Immature natural killer cell (primary cell): ENCODE data around the gene PALLD. TPM values are rescaled to one million over a fixed set of nuclear protein-coding genes. Genes with fewer than 3 reads are reported as not detected.

ENCODE experiments used
- DNase-seq, 3 donors: peaks; one replicate each; pipeline ENCODE4 v3.0.0; 2022; ENCODE audit warnings: mixed read lengths in 1 of 3
- H3K27ac Mint-ChIP-seq, 6 donors: one replicate each; pipeline ENCODE4 v1.8.0; 2020; ENCODE audit warnings: mixed read lengths in 6 of 6, mild to moderate bottlenecking in 5 of 6, inconsistent platforms in 4 of 6, moderate library complexity in 3 of 6
- H3K27me3 Mint-ChIP-seq, 3 donors: one replicate each; pipeline ENCODE4 v1.8.0; 2020 to 2021; ENCODE audit warnings: low read depth in 3 of 3, mild to moderate bottlenecking in 3 of 3, mixed read lengths in 3 of 3, moderate library complexity in 3 of 3, inconsistent platforms in 1 of 3
- H3K36me3 Mint-ChIP-seq, 3 donors: one replicate each; pipeline ENCODE4 v1.8.0; 2020; ENCODE audit warnings: mixed read lengths in 3 of 3, inconsistent platforms in 2 of 3, mild to moderate bottlenecking in 2 of 3
- H3K4me1 Mint-ChIP-seq, 2 donors: one replicate each; pipeline ENCODE4 v1.8.0; 2020; ENCODE audit warnings: inconsistent platforms in 2 of 2, mild to moderate bottlenecking in 2 of 2, mixed read lengths in 2 of 2, moderate library complexity in 1 of 2
- H3K4me3 Mint-ChIP-seq, 5 donors: one replicate each; pipeline ENCODE4 v1.8.0; 2020; ENCODE audit warnings: mild to moderate bottlenecking in 5 of 5, mixed read lengths in 5 of 5, inconsistent platforms in 3 of 5, moderate library complexity in 3 of 5
- H3K9me3 Mint-ChIP-seq, 6 donors: one replicate each; pipeline ENCODE4 v1.8.0; 2020; ENCODE audit warnings: mild to moderate bottlenecking in 6 of 6, mixed read lengths in 6 of 6, inconsistent platforms in 4 of 6, moderate library complexity in 3 of 6
- polyA plus RNA-seq, 3 donors: library from polyadenylated mRNA; unstranded; fragments of 300-500 nt; fragmentation: Illumina TruSeq; gene quantifications; one replicate each; pipeline ENCODE4 v1.2.3, GENCODE V29; 2021

PALLD gene
- polyA plus RNA-seq, 3 donors from 2014 or later = 7.4 to 20.8 (median 15.8) TPM

DNA sequence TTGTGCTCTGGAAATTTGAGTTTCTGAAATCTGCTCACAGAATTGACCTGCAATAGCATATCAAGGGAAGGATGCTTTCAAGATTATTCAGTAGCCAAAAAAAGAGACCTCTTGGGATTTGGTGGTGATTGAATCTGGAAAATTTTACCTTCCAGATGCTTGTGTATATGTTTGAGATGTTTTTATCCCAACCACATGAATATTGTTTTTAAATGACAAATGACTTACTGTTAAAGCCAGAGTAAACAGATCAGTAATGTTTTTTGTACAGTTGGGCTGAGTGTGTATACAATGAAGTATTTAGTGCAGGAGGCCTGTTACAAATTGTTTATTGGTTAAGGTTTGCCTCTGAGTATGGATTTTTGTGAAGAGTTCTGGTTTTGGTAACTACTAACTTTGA is 386.7 kb downstream of the PALLD start:
- Mint-ChIP-seq H3K4me3 (no peak overlapping the region), H3K4me1 (peaks cover 38 to 63% of the 10 kb centered on the region in 2 donors), H3K9me3 (no peaks in the 10 kb centered on the region), H3K27me3 (peaks cover 0 to 2% (median 1%) of the 10 kb centered on the region in 3 donors), H3K27ac (peak overlapping the region in 3 of 6 donors; percentile 24 to 55 (median 38)), H3K36me3 (peaks cover 0 to 7% (median 0%) of the 10 kb centered on the region in 3 donors)
- DNase-seq = no peak

DNA sequence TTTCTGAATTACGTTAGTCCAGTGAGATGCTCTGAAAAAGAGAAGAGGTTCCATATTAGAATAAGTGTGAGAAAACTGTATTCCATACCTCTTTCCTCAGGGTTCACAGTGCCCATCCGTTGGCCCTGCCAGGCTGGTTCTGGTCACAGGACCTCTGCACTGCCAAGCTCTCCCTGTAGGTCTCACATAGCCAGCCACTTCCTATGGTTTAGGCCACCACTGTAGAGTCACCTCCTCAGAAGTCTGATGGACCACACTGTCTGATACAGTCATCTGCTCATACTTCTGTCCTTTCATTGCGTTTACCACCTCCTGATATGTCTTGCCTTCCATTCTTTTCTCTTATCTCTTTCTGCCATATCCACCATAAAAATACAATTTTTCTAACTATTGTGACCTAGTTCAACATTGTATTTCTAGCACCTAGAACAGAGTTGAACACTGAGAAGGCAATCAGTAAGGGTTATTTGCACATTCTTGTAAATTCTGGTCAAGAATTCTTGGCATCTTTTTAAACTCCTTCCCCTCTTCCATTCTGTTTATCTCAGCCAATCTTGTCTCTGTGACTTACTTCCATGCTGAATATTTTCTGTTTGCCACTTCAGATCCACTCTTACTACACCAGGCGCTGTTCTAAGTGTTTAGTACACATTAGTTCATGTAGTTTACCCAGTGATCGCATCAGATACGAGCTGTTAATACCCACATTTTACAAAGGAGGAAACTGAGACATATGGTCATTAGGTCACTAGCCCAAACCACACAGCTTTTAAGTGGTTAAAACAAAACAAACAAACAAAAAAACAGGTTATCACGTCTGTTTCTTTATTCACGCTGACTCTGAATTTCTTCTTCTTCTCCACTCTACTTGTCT is 387.6 kb downstream of the PALLD start:
- peak overlapping the region in 5 of 6 donors; percentile 31 to 68 (median 46) for H3K27ac Mint-ChIP-seq
- H3K4me3 Mint-ChIP-seq = peak overlapping the region in 3 of 5 donors; percentile 2 to 3 (median 3)
- H3K4me1 Mint-ChIP-seq = peaks cover 28 to 53% of the 10 kb centered on the region in 2 donors
- no peaks in the 10 kb centered on the region for H3K9me3 Mint-ChIP-seq
- peak in 1 of 3 donors; percentile 10 for DNase-seq
- peaks cover 0 to 2% (median 1%) of the 10 kb centered on the region in 3 donors for H3K27me3 Mint-ChIP-seq
- peaks cover 0 to 7% (median 3%) of the 10 kb centered on the region in 3 donors for H3K36me3 Mint-ChIP-seq

DNA sequence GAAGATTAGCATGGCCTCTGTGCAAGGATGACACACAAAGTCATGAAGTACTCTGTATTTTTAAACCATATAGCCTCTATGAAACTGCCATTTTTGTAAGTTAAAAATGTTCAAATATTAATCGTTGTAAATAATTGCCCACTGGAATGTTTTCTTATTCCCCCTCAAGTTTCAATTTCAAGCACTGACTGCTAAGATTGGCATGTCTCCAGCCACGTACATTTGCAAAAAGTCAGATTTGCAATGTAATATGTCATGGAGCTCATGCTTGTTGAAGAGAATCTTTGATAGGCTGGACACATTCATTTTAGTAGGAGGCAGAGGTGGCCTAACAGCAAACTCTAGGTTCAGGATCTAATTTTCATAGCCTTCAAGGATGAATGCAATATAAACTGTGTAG is 388.5 kb downstream of the PALLD start:
- Mint-ChIP-seq H3K4me1 (peaks cover 22 to 44% of the 10 kb centered on the region in 2 donors), H3K9me3 (no peaks in the 10 kb centered on the region), H3K27me3 (peaks cover 0 to 2% (median 1%) of the 10 kb centered on the region in 3 donors), H3K27ac (no peak overlapping the region), H3K4me3 (no peak overlapping the region), H3K36me3 (peaks cover 0 to 13% (median 8%) of the 10 kb centered on the region in 3 donors)
- DNase-seq = no peak

DNA sequence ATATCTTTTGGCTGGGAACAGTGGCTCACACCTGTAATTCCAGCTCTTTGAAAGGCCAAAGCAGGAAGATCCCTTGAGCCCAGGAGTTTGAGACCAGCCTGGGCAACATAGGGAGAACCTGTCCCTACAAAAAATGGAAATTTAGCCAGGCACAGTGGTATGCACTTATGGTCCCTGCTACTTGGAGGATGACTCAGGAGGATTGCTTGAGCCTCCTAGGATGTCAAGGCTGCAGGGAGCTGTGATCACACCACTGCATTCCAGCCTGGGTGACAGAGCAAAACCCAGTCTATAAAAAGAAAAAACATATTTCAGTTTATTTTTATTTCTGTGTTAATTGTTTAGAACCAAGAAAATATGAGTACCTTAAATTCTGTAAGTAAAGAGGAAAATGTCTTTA is 389.5 kb downstream of the PALLD start:
- Mint-ChIP-seq H3K9me3 (no peaks in the 10 kb centered on the region), H3K27ac (no peak overlapping the region), H3K36me3 (peaks cover 2 to 17% (median 14%) of the 10 kb centered on the region in 3 donors), H3K4me1 (peaks cover 16 to 34% of the 10 kb centered on the region in 2 donors), H3K27me3 (no peaks in the 10 kb centered on the region), H3K4me3 (no peak overlapping the region)
- no peak for DNase-seq

DNA sequence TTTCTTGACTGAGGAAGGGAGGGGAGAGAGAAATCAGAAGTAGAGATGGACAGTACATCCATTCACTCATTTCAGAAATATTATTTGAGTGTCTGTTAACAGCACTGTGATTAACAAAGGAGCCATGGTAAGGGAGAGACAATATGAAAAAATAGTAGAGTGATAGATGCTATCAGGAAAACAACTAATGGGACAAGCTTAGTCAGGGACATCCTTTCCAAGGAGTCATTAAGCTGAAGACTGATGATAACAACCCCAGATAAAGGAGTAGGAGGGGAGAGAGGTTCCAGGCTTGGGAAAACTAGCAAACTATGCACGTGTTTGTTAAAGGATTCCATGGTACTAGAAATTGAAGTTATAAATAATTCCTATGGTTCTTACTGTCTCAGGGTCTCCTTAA is 391.0 kb downstream of the PALLD start:
- Mint-ChIP-seq H3K4me3 (no peak overlapping the region), H3K27ac (peak overlapping the region in 2 of 6 donors; percentile 3 to 52), H3K27me3 (no peaks in the 10 kb centered on the region), H3K36me3 (peaks cover 6 to 25% (median 19%) of the 10 kb centered on the region in 3 donors), H3K9me3 (no peaks in the 10 kb centered on the region), H3K4me1 (peaks cover 16 to 24% of the 10 kb centered on the region in 2 donors)
- DNase-seq = no peak

DNA sequence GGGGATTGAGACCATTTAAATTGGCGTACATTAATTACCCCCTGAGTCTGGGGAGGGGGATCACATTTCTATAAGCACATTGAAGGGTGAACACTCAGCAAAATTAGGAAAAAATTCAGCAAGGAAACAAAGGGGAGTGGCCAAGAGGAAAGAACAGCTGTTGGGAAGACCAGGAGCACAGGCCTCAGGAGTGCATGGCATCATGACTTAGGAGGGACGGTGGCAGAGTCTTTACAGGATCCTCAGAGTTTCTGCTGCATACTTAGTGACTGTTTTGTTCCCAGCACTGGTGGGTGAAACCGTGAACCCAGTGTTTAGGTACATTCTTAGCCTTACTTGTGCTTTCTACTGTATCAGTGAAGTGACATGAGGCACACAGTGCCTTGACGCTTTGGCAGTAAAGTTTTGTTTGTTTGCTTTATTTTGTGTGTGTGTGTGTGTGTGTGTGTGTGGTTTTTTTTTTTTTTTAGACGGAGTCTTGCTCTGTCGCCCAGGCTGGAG is 391.9 kb downstream of the PALLD start:
- Mint-ChIP-seq H3K9me3 (no peaks in the 10 kb centered on the region), H3K4me1 (peaks cover 11 to 19% of the 10 kb centered on the region in 2 donors), H3K36me3 (peaks cover 16 to 27% (median 26%) of the 10 kb centered on the region in 3 donors), H3K27ac (no peak overlapping the region), H3K27me3 (no peaks in the 10 kb centered on the region), H3K4me3 (no peak overlapping the region)
- no peak for DNase-seq

DNA sequence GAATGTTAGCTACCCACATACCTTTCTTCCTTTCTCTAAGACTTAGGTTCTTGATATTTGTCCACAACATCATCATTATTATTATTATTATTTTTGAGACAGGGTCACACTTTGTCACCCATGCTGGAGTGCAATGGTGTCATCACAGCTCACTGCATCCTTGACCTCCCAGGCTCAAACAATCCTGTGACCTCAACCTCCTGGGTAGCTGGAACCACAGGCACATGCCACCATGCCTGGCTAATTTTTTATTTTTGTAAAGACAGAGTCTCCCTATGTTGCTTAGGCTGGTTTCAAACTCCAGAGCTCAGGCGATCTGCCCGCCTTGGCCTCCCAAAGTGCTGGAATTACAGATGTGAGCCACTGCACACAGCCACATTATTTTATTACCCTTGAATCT is 394.2 kb downstream of the PALLD start:
- no peak for DNase-seq
- H3K27me3 Mint-ChIP-seq = no peaks in the 10 kb centered on the region
- no peak overlapping the region for H3K27ac Mint-ChIP-seq
- H3K4me3 Mint-ChIP-seq = no peak overlapping the region
- no peaks in the 10 kb centered on the region for H3K4me1 Mint-ChIP-seq
- peaks cover 24 to 43% (median 42%) of the 10 kb centered on the region in 3 donors for H3K36me3 Mint-ChIP-seq
- H3K9me3 Mint-ChIP-seq = no peaks in the 10 kb centered on the region

DNA sequence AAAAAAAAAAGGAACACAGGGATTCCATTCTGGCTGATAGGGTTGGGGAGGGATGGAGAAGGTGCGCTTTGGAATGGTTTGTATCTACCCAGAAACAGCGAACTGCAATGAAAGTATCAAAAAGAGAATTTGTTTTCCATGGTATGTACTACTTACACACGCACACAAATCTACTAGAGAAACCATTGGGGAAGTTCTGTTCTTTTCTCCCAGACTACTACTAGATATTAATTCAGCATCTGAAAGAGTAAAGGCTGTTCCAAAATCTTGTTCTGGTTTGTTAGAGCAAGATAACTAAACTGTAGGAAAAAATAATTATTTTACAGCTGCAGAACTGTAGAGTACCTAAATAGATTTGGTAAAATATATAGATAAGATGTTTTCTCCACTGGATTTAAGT is 394.8 kb downstream of the PALLD start:
- H3K27ac Mint-ChIP-seq = no peak overlapping the region
- no peak for DNase-seq
- no peaks in the 10 kb centered on the region for H3K9me3 Mint-ChIP-seq
- H3K4me1 Mint-ChIP-seq = no peaks in the 10 kb centered on the region
- no peaks in the 10 kb centered on the region for H3K27me3 Mint-ChIP-seq
- no peak overlapping the region for H3K4me3 Mint-ChIP-seq
- H3K36me3 Mint-ChIP-seq = peaks cover 28 to 45% (median 43%) of the 10 kb centered on the region in 3 donors

DNA sequence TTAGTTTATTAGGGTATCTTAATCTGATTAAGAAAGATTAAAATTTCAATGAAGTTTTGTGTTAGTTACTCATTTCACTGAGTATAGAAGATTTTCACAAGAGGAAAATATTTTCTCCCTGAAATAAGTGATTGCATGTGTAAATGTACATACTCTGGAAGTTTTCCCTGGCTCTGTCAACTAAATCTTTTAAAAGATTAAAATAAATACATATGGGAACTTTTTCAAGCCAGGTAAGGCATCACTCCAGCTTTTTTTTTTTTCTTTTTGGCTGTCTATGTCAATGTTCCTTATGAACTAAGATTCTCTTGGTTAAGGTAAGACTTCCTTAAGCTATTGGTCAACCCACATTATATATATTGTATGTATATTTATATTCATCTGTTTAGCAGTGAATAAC is 395.6 kb downstream of the PALLD start:
- DNase-seq = no peak
- H3K4me3 Mint-ChIP-seq = no peak overlapping the region

DNA sequence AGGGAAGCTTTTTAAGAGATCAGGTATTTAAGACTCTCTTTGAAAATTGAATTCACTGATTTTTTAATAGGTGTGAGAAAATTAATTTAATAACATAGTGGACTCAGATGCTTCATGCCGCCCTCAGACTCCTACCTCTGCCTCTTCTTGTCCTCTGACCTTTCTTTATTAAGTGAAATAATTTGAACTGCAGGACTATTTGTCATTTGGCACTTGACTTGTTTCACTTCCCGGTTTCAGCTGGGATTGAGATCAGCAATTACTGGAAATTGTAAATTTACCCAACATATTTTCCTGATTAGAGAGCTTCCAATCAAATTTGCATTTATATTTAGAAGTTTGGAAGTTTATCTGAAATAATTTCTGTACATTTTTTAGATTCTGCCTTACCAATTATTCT is 396.4 kb downstream of the PALLD start:
- H3K27me3 Mint-ChIP-seq = no peaks in the 10 kb centered on the region
- no peak for DNase-seq
- no peak overlapping the region for H3K4me3 Mint-ChIP-seq
- H3K36me3 Mint-ChIP-seq = peaks cover 31 to 45% (median 42%) of the 10 kb centered on the region in 3 donors
- no peaks in the 10 kb centered on the region for H3K4me1 Mint-ChIP-seq
- no peak overlapping the region for H3K27ac Mint-ChIP-seq
- no peaks in the 10 kb centered on the region for H3K9me3 Mint-ChIP-seq

More for the DNA sequence above, 395.6 kb downstream of the PALLD start:
- H3K9me3 Mint-ChIP-seq = no peaks in the 10 kb centered on the region
- peaks cover 28 to 45% (median 43%) of the 10 kb centered on the region in 3 donors for H3K36me3 Mint-ChIP-seq
- H3K27ac Mint-ChIP-seq = no peak overlapping the region
- no peaks in the 10 kb centered on the region for H3K27me3 Mint-ChIP-seq
- no peaks in the 10 kb centered on the region for H3K4me1 Mint-ChIP-seq

DNA sequence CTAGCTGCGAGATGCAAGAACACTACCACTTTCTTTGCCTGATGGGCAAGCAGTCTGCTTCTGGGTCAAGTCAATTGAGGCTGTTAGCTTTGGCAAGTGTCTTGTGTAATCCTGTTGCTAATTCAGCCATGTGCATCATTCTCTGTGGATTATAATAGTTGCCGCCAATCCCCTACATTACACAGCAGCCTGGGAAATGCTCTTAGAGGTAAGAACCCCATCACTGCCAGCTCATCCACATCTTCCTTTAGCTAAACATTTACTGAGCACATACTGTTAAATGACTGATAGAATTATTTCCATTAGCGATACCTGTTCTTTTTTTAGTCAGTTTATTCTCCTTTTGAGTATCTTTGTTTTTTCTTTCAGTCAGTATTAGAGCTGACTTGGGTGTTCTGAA is 397.0 kb downstream of the PALLD start:
- Mint-ChIP-seq H3K36me3 (peaks cover 37 to 51% (median 47%) of the 10 kb centered on the region in 3 donors), H3K9me3 (no peaks in the 10 kb centered on the region), H3K27ac (no peak overlapping the region), H3K4me1 (no peaks in the 10 kb centered on the region), H3K4me3 (no peak overlapping the region), H3K27me3 (no peaks in the 10 kb centered on the region)
- DNase-seq = no peak

DNA sequence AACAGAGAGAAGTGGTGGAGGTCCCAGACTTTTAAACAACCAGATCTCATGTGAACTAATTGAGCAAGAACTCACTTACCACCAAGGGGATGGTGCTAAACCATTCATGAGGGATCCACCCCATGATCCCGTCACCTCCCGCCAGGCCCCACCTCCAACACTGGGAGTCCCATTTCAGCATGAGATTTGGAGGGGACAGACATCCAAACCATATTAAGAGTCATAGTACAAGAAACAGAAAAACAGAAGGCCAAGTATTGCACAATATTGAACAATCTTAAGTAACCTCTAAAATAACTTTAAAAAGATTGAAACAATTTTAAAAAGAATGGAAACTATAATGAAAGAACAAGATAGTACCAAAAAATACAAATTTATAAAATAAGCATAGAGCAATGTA is 403.2 kb downstream of the PALLD start:
- DNase-seq = no peak
- H3K4me3 Mint-ChIP-seq = no peak overlapping the region
- no peaks in the 10 kb centered on the region for H3K9me3 Mint-ChIP-seq
- H3K27me3 Mint-ChIP-seq = peaks cover 0 to 2% (median 0%) of the 10 kb centered on the region in 3 donors
- no peaks in the 10 kb centered on the region for H3K4me1 Mint-ChIP-seq
- no peak overlapping the region for H3K27ac Mint-ChIP-seq
- peaks cover 32 to 46% (median 37%) of the 10 kb centered on the region in 3 donors for H3K36me3 Mint-ChIP-seq

DNA sequence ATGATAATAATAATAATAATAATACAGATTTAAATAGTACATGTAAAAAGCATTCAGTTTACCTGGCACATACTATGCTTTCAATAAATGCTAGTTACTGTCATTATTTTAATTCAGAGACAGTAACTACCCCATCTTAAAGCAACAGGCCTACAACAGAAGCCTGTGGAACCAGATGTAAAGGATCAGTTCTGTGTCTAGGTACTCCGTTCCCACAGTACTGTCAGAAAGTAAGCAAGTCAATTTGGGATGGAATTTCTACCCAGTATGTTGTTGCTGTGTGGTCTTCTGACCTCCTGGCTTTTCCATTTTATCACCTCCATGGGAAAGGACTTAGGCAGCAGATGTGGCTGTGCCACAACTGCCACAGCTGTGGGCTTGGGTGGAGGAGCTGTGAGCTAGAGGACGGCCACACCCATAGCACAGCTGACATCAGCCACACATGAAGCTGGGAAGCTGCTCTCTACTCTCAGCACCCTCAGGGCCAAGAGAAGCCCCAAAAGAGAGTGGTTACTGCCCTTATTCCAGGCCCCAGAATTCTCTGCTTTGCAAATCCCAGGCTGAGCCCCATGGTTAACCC is 410.4 kb downstream of the PALLD start:
- H3K9me3 Mint-ChIP-seq = no peaks in the 10 kb centered on the region
- DNase-seq = peak; percentile 41 to 55 (median 49)
- peaks cover 22 to 34% of the 10 kb centered on the region in 2 donors for H3K4me1 Mint-ChIP-seq
- peaks cover 0 to 1% (median 0%) of the 10 kb centered on the region in 3 donors for H3K27me3 Mint-ChIP-seq
- H3K4me3 Mint-ChIP-seq = peak overlapping the region; percentile 48 to 70 (median 65)
- peaks cover 10 to 33% (median 26%) of the 10 kb centered on the region in 3 donors for H3K36me3 Mint-ChIP-seq
- H3K27ac Mint-ChIP-seq = peak overlapping the region; percentile 89 to 93 (median 92)

DNA sequence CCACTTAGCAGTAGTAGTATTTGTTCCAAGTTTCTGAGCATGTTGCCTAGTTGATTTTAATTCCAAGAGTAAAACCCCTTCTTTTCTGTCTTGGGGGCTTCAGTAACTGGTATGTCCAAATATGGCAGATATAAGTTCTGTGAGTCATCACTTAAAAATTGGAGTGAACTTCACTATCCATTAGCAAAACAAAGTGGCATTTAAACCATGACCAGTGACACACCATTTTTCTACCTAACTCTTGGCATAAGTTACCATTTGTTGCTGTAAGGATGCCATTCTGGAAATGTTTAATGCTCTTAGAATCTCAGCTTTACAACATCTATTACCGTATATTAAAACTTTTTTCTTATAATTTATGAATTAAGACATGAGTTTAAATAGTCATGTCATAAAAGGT is 411.2 kb downstream of the PALLD start:
- Mint-ChIP-seq H3K9me3 (no peaks in the 10 kb centered on the region), H3K27me3 (peaks cover 0 to 1% (median 0%) of the 10 kb centered on the region in 3 donors), H3K4me3 (peak overlapping the region in 1 of 5 donors; percentile 70), H3K36me3 (peaks cover 10 to 37% (median 27%) of the 10 kb centered on the region in 3 donors), H3K27ac (peak overlapping the region; percentile 89 to 93 (median 92)), H3K4me1 (peaks cover 22 to 34% of the 10 kb centered on the region in 2 donors)
- DNase-seq = no peak
